Medulla oblongata (tissue), 1 donor: ENCODE results near the gene JMJD6.
"Not testable (repeated sequence)": the region's sequence is repeated elsewhere in the genome, so short reads cannot be mapped to it uniquely, and the experiment has no call there.

Source experiments
- DNase-seq: peaks from one replicate; pipeline ENCODE4 v3.0.0-alpha.2; 2015; ENCODE audit errors: extremely low spot score

Gene JMJD6

GRCh38 chr17:76736349-76737081 lies 10.1 kb upstream of the JMJD6 start:
- peak; percentile 53 for DNase-seq

GRCh38 chr17:76735586-76736348 lies 9.4 kb upstream of the JMJD6 start:
- no peak for DNase-seq

GRCh38 chr17:76735006-76735405 lies 8.6 kb upstream of the JMJD6 start:
- DNase-seq, result peak; percentile 38

- no peak for DNase-seq
Measured at GRCh38 chr17:76734080-76734840, 7.9 kb upstream of the JMJD6 start.

GRCh38 chr17:76733618-76733957 lies 7.2 kb upstream of the JMJD6 start:
- no peak for DNase-seq

- no peak for DNase-seq
Measured at GRCh38 chr17:76732734-76733617, 6.6 kb upstream of the JMJD6 start.

- DNase-seq, result not testable (repeated sequence)
Measured at GRCh38 chr17:76731800-76732733, 5.7 kb upstream of the JMJD6 start.

GRCh38 chr17:76727745-76728456 lies 1.5 kb upstream of the JMJD6 start:
- no peak for DNase-seq

GRCh38 chr17:76726776-76727718 lies 641 bp upstream of the JMJD6 start, which contains the start of gene METTL23:
METTL23 (plus strand) TSS chr17:76726839; CDS start chr17:76729711, 2,872 bp downstream.
- DNase-seq, result peak; percentile 77

- peak; percentile 71 for DNase-seq
Measured at GRCh38 chr17:76725580-76726230, 701 bp downstream of the JMJD6 start.

- no peak for DNase-seq
Measured at GRCh38 chr17:76723812-76724211, 2.6 kb downstream of the JMJD6 start.

- DNase-seq, result not testable (repeated sequence)
Measured at GRCh38 chr17:76722977-76723376, 3.4 kb downstream of the JMJD6 start.

GRCh38 chr17:76722279-76722678 lies 4.1 kb downstream of the JMJD6 start:
- no peak for DNase-seq

- no peak for DNase-seq
Measured at GRCh38 chr17:76721463-76721862, 4.9 kb downstream of the JMJD6 start.

GRCh38 chr17:76720941-76721340 lies 5.5 kb downstream of the JMJD6 start:
- no peak for DNase-seq

GRCh38 chr17:76720211-76720610 lies 6.2 kb downstream of the JMJD6 start:
- DNase-seq, result no peak

GRCh38 chr17:76718516-76718915 lies 7.9 kb downstream of the JMJD6 start:
- no peak for DNase-seq

- DNase-seq, result no peak
Measured at GRCh38 chr17:76716839-76717215, 9.6 kb downstream of the JMJD6 start.
